HepG2 (cell line): ENCODE results near the gene MRPS34. TPM values are rescaled to one million over a fixed set of nuclear protein-coding genes. Genes with fewer than 3 reads are reported as not detected.
A peak's percentile ranks its signal among the peaks of the same experiment; 100 is the strongest.

Experiments
- ATAC-seq: fragments of 200-7000 bp; cut with Tn5 transposase; 3 replicates; pipeline ENCODE4 v1.9.1; 2020; ENCODE audit warnings: mild to moderate bottlenecking, moderate library complexity
- BruUV-seq: library from RNA; stranded (reverse); fragments of 400-500 nt; replicated peaks from 2 replicates; lab custom pipeline; 2021; lab: Mats Ljungman, UMichigan
- CTCF ChIA-PET: fragments of 300-600 bp; formaldehyde crosslinking; extraction: SDS; loops from one replicate; lab custom pipeline; 2021; ENCODE audit warnings: low total read pairs, inconsistent platforms, low intra/inter-chr PET ratio; lab: Yijun Ruan, JAX
- POLR2A ChIA-PET: fragments of 350-600 bp; sonication (Branson Sonifier 250); formaldehyde crosslinking; loops from one replicate; lab custom pipeline; 2020; ENCODE audit warnings: antibody characterized with exemption, inconsistent platforms; lab: Yijun Ruan, JAX
- DNase-seq: peaks from one replicate; pipeline ENCODE4 v3.0.0-alpha.2; 2015; ENCODE audit warnings: low spot score
- FAIRE-seq: peaks from 3 replicates; lab custom pipeline; 2011; peaks lifted over from hg19 to GRCh38; lab: Jason Lieb, UNC
- H2AFZ ChIP-seq: one replicate; pipeline ENCODE4 v1.6.1; 2011; ENCODE audit warnings: low read length, inconsistent platforms
- H3K27ac ChIP-seq: fragments of 300-600 bp; 3 replicates; pipeline ENCODE4 v1.8.0; 2011; ENCODE audit warnings: mixed run types, mild to moderate bottlenecking, mixed read lengths, low read length, inconsistent platforms; ENCODE audit not compliant: insufficient read depth; ENCODE audit errors: extremely low read length
- H3K27me3 ChIP-seq, 2 experiments: fragments of 200-600 bp in 1 of 2; 2 replicates in 1 of 2; 3 replicates in 1 of 2; pipeline versions ENCODE4 v1.6.0 to v1.8.0; 2011; ENCODE audit warnings: low read length in 2 of 2, mild to moderate bottlenecking in 2 of 2, moderate library complexity in 2 of 2, inconsistent platforms in 1 of 2; ENCODE audit not compliant: insufficient read depth in 2 of 2, control insufficient read depth in 1 of 2
- H3K36me3 ChIP-seq, 2 experiments: fragments of 200-600 bp in 1 of 2; replicated peaks in 1 of 2; 2 replicates in 1 of 2; 3 replicates in 1 of 2; pipeline versions ENCODE4 v1.5.1 to v1.8.0; 2011; ENCODE audit warnings: low read length in 2 of 2, inconsistent platforms in 1 of 2; ENCODE audit not compliant: insufficient read depth in 2 of 2, control insufficient read depth in 1 of 2
- H3K4me1 ChIP-seq: 2 replicates; pipeline ENCODE4 v1.5.1; 2012; ENCODE audit warnings: low read length, inconsistent platforms; ENCODE audit not compliant: insufficient read depth
- H3K4me2 ChIP-seq: 2 replicates; pipeline ENCODE4 v1.6.0; 2011; ENCODE audit warnings: low read depth, low read length, inconsistent platforms
- H3K4me3 ChIP-seq, 3 experiments: fragments of 200-600 bp in 1 of 3; sonication (generic), shearing (Covaris generic) in 1 of 3; replicated peaks in 1 of 3; 2 replicates each; pipeline ENCODE4 v1.5.1; 2011 to 2016; ENCODE audit warnings: low read length in 3 of 3, inconsistent platforms in 2 of 3, low read depth in 2 of 3, mild to moderate bottlenecking in 2 of 3, control low read depth in 1 of 3, mixed read lengths in 1 of 3; ENCODE audit not compliant: insufficient read depth in 1 of 3
- H3K79me2 ChIP-seq: one replicate; pipeline ENCODE4 v1.6.1; 2011; ENCODE audit warnings: low read length, inconsistent platforms; ENCODE audit not compliant: insufficient read depth
- H3K9ac ChIP-seq: 2 replicates; pipeline ENCODE4 v1.6.0; 2011; ENCODE audit warnings: mild to moderate bottlenecking, low read depth, low read length, inconsistent platforms; ENCODE audit not compliant: insufficient read depth
- H3K9me3 ChIP-seq: 2 replicates; pipeline ENCODE4 v1.5.1; 2012; ENCODE audit warnings: mild to moderate bottlenecking, low read length
- H4K20me1 ChIP-seq: 2 replicates; pipeline ENCODE4 v1.6.0; 2011; ENCODE audit warnings: inconsistent platforms, mild to moderate bottlenecking, low read length, moderate library complexity; ENCODE audit not compliant: insufficient read depth
- AGO2 ChIP-seq: fragments of 200-400 bp; formaldehyde crosslinking; optimal IDR thresholded peaks from 2 replicates; pipeline ENCODE3; 2017; ENCODE audit warnings: mild to moderate bottlenecking, low read depth, low read length, moderate library complexity
- AKAP8 ChIP-seq: sonication (generic); formaldehyde crosslinking; IDR thresholded peaks from 2 replicates; pipeline ENCODE4 v1.5.1; 2020; ENCODE audit warnings: mild to moderate bottlenecking, missing genetic modification reagents
- EEA1 ChIP-seq: sonication (generic); formaldehyde crosslinking; IDR thresholded peaks from 2 replicates; pipeline ENCODE4 v1.5.1; 2020; ENCODE audit warnings: mild to moderate bottlenecking, missing genetic modification reagents, borderline replicate concordance
- FOXO4 ChIP-seq: sonication (generic); formaldehyde crosslinking; conservative IDR thresholded peaks from 2 replicates; pipeline ENCODE4 v1.8.1; 2023; ENCODE audit warnings: missing genetic modification reagents
- MXD1 ChIP-seq: sonication (generic); formaldehyde crosslinking; IDR thresholded peaks from 2 replicates; pipeline ENCODE4 v1.4.0; 2020; ENCODE audit warnings: mild to moderate bottlenecking, missing genetic modification reagents
- POLR2G ChIP-seq: fragments of 200-400 bp; formaldehyde crosslinking; IDR thresholded peaks from 2 replicates; pipeline ENCODE4 v1.6.1; 2018; ENCODE audit warnings: mild to moderate bottlenecking, low read depth, low read length, moderate library complexity
- RBFOX2 ChIP-seq: fragments of 200-400 bp; formaldehyde crosslinking; IDR thresholded peaks from 2 replicates; pipeline ENCODE4 v1.6.1; 2017; ENCODE audit warnings: low read depth, mild to moderate bottlenecking, low read length
- REL ChIP-seq: sonication (generic); formaldehyde crosslinking; conservative IDR thresholded peaks from 2 replicates; pipeline ENCODE4 v1.8.0; 2022; ENCODE audit warnings: mild to moderate bottlenecking, missing genetic modification reagents, moderate library complexity
- THAP9 ChIP-seq: sonication (generic); formaldehyde crosslinking; IDR thresholded peaks from 2 replicates; pipeline ENCODE4; 2020; ENCODE audit warnings: missing genetic modification reagents, mild to moderate bottlenecking, borderline replicate concordance
- ZNF710 ChIP-seq: sonication (generic); formaldehyde crosslinking; IDR thresholded peaks from 2 replicates; pipeline ENCODE4 v1.5.0; 2020; ENCODE audit warnings: mild to moderate bottlenecking, missing genetic modification reagents, borderline replicate concordance
- WGBS: methylation state at CpG from one replicate; pipeline ENCODE4 v1.1.6; 2017; ENCODE audit warnings: low lambda C conversion rate; 5-methylcytosine and 5-hydroxymethylcytosine counted together
- in situ Hi-C: cut with HindIII; loops from 2 replicates; pipeline ENCODE4 v1.10.0; 2017; ENCODE audit warnings: low pct_unique_long_range_greater_than_20kb; ENCODE audit not compliant: extremely low pct_ligation_motif_present
- intact Hi-C: fragments of 100-400 bp; cut with micrococcal nuclease; formaldehyde crosslinking; loops from one replicate; pipeline ENCODE4 v1.10.0; 2022; ENCODE audit not compliant: unreplicated experiment
- polyA plus RNA-seq, 8 experiments: library from polyadenylated mRNA; depleted of rRNA in 3 of 8; stranded (reverse) in 7 of 8; unstranded in 1 of 8; fragments of >200 nt; fragmentation: Illumina TruSeq in 4 of 8; extraction: Trizol in 4 of 8; gene quantifications; 2 replicates each; pipeline versions ENCODE4 v1.2.1 to v1.2.3, GENCODE V29; 2011 to 2016; ENCODE audit warnings: low read depth in 4 of 8, missing spikeins in 1 of 8, mixed read lengths in 1 of 8; ENCODE audit not compliant: insufficient read depth in 1 of 8
- total RNA-seq, 5 experiments: library from RNA; depleted of rRNA; stranded (reverse); fragments of >200 nt; fragmentation: Illumina TruSeq; extraction: Trizol; gene quantifications; 2 replicates each; pipeline ENCODE4 v1.2.3, GENCODE V29; 2016; ENCODE audit warnings: low read depth in 1 of 5

The MRPS34 gene
- total and polyA plus RNA-seq, 2 of the 13 experiments (the other 11 are each of a cell fraction or from before 2014, with no cell fraction given): 63.5 to 131 TPM

- ChIA-PET CTCF (no interaction called here), POLR2A (no interaction called here)
- Histone ChIP-seq H3K27me3 (peaks cover 0 to 2% of the 10 kb centered on the region in 2 experiments; a peak in 1 of 5 replicates), H3K27ac (no peak overlapping the region), H3K4me3 (no peak overlapping the region), H3K79me2 (peaks cover 26% of the 10 kb centered on the region), H3K4me2 (no peak overlapping the region), H4K20me1 (peaks cover 4% of the 10 kb centered on the region; the same call in 1 of the 2 replicates), H3K9me3 (no peaks in the 10 kb centered on the region), H2AFZ (no peak overlapping the region), H3K4me1 (peaks cover 10% of the 10 kb centered on the region), H3K9ac (no peak overlapping the region), H3K36me3 (peaks cover 4 to 7% of the 10 kb centered on the region in 2 experiments; a peak in 3 of 5 replicates)
- DNase-seq (no peak), ATAC-seq (no peak), FAIRE-seq (no peak)
- intact Hi-C loops (no loop called here), in situ Hi-C loops (no loop called here)
- TF ChIP-seq ZNF710 (CRISPR knock-in tag) (no peak), POLR2G (no peak), THAP9 (no peak), AKAP8 (no peak), EEA1 (no peak), AGO2 (peak; percentile 60), FOXO4 (CRISPR knock-in tag) (no peak), REL (CRISPR knock-in tag) (no peak), RBFOX2 (peak; percentile 43; the same call in 1 of the 2 replicates), MXD1 (CRISPR knock-in tag) (no peak)
- 98% methylated on average over 33 of the region's 44 CpGs for WGBS
- no TSS peak for BruUV-seq
These were observed 14.6 kb upstream of the MRPS34 start for GRCh38 chr16:1787322-1788094.
